H7 (cell line): ENCODE results near the gene FBLN5. TPM values are rescaled to one million over a fixed set of nuclear protein-coding genes. Genes with fewer than 3 reads are reported as not detected.

Experiments used
- DNase-seq: peaks from one replicate; pipeline ENCODE4 v3.0.0; 2012
- H3K27me3 ChIP-seq: 2 replicates; pipeline ENCODE4 v1.6.0; 2011; ENCODE audit warnings: mild to moderate bottlenecking, low read length; ENCODE audit not compliant: control insufficient read depth, insufficient read depth
- H3K36me3 ChIP-seq: replicated peaks from 2 replicates; pipeline ENCODE4 v1.5.1; 2011; ENCODE audit warnings: low read length; ENCODE audit not compliant: control insufficient read depth, insufficient read depth
- H3K4me3 ChIP-seq: 2 replicates; pipeline ENCODE4 v1.5.1; 2011; ENCODE audit warnings: low read depth, mild to moderate bottlenecking, control low read depth, low read length, moderate library complexity; ENCODE audit not compliant: insufficient read depth
- total RNA-seq: library from RNA; depleted of rRNA; stranded (reverse); fragments of >200 nt; shearing (Covaris generic); gene quantifications from 2 replicates; pipeline ENCODE4 v1.2.3, GENCODE V29; 2014

FBLN5 gene
- total RNA-seq, 1 experiment from 2014 or later: 2.3 TPM

GRCh38 chr14:91929700-91930099, 17.8 kb downstream of the FBLN5 start:
- no peak for DNase-seq
- H3K4me3 ChIP-seq: no peak overlapping the region
- H3K27me3 ChIP-seq: no peaks in the 10 kb centered on the region

GRCh38 chr14:91927800-91928199, 19.7 kb downstream of the FBLN5 start:
- DNase-seq: no peak
- H3K4me3 ChIP-seq: no peak overlapping the region
- H3K36me3 ChIP-seq: no peaks in the 10 kb centered on the region
- H3K27me3 ChIP-seq: no peaks in the 10 kb centered on the region

More at GRCh38 chr14:91929700-91930099, 17.8 kb downstream of the FBLN5 start:
- H3K36me3 ChIP-seq: no peaks in the 10 kb centered on the region

DNA sequence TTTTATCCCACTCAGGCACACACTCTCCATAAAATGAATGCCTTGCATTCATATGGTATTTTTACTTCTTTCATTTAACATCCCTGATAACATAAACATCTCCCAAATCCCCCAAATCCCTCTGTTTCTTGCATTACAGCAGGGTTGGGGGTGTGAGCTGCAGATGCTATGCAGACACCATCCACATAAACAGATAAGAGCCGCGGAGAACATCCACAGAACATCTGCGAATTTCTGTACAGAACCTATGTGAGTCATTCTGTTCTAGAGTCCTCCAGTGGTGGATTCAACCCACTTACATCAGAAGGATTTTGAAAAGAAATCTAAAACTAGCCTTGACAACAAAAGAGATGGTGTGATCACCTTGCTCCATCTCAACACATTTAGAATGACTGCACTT, 20.3 kb downstream of the FBLN5 start:
- H3K4me3 ChIP-seq: no peak overlapping the region
- H3K36me3 ChIP-seq: no peaks in the 10 kb centered on the region
- no peak for DNase-seq
- no peaks in the 10 kb centered on the region for H3K27me3 ChIP-seq

GRCh38 chr14:91926131-91926890, 21.2 kb downstream of the FBLN5 start:
- Histone ChIP-seq H3K27me3 (no peaks in the 10 kb centered on the region), H3K36me3 (no peaks in the 10 kb centered on the region), H3K4me3 (no peak overlapping the region)
- no peak for DNase-seq

GRCh38 chr14:91925727-91926121, 21.8 kb downstream of the FBLN5 start:
- Histone ChIP-seq H3K4me3 (no peak overlapping the region), H3K27me3 (no peaks in the 10 kb centered on the region), H3K36me3 (no peaks in the 10 kb centered on the region)
- no peak for DNase-seq

DNA sequence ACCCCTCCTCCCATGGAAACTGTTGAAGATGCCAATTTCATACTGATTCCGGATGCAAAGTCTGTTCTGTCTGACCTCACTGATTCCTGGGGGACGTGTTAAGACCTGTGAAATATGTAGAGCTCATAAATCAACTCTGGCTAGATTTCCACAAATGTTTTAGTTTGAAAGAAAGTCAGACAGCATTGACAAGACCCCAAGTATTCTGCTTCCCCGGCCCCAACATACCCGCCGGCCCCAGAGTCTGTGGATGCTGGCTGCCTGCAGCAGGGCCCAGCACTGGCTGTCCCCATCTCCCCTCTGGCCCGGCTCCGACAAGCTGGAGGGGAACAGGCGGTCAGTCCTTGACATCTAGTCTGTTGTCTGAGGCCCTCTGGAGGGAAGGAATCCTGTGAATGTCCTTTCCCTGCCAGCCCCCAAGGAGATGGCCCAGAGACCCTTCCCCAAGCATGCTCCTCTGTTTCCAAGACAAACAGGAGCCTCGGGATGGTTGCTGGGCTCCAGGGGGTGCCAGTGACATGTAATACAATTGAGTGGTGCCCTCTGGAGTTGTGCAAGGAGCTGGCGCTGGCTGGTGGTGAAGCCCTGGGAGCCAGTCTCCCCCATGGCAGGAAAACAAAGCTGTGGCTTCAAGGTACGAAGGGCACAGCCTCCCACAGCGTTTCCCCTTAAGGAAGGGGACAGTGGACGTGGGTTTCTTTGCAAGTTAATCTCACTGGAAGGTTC, 22.3 kb downstream of the FBLN5 start:
- Histone ChIP-seq H3K4me3 (no peak overlapping the region), H3K36me3 (no peaks in the 10 kb centered on the region), H3K27me3 (no peaks in the 10 kb centered on the region)
- peak; percentile 47 for DNase-seq

DNA sequence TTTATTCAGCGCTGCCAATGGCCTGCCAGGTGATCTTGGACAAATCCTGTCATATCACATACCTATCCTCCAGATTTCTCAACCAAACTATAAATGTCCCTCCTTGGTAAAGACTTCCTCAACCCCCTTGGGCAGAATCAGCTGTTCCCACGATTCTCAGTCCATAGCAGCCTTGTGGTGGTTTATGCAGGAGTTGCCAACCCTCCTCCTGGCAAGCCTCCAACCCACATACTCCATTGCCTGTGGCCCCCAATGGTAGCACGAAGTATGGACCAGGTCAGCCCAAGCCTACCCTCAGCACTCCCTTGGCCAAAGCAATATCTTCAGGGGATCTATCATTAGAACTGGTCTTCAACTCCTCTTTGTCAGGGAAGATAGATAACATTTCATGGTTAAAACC, 27.0 kb downstream of the FBLN5 start:
- no peak for DNase-seq
- Histone ChIP-seq H3K36me3 (no peaks in the 10 kb centered on the region), H3K27me3 (no peaks in the 10 kb centered on the region), H3K4me3 (no peak overlapping the region)

DNA sequence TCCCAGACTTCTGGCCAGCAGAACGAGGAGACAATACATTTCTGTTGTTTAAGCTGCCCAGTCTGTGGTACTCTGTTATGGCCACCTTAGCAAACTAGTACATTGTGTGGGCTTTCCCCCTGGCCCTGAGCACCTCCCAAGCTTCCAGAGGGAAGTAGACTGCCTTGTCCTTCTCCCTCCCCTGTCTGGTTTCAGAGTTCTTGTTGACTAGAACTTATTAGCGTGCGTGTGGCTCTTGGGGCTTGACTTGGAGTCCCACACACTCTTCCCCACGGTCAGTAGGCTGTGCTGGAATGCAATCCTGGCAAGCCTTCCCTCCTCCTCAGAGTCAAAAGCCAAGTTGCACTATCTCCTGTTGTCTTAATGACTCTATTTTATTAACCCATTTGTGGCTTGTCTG, 27.7 kb downstream of the FBLN5 start:
- H3K27me3 ChIP-seq: no peaks in the 10 kb centered on the region
- no peak overlapping the region for H3K4me3 ChIP-seq
- DNase-seq: no peak
- no peaks in the 10 kb centered on the region for H3K36me3 ChIP-seq

- Histone ChIP-seq H3K36me3 (no peaks in the 10 kb centered on the region), H3K4me3 (no peak overlapping the region), H3K27me3 (no peaks in the 10 kb centered on the region)
- no peak for DNase-seq
These were observed 29.2 kb downstream of the FBLN5 start for GRCh38 chr14:91918186-91918883.

GRCh38 chr14:91912035-91912434, 35.5 kb downstream of the FBLN5 start:
- H3K36me3 ChIP-seq: no peaks in the 10 kb centered on the region
- no peak for DNase-seq
- H3K27me3 ChIP-seq: no peaks in the 10 kb centered on the region
- no peak overlapping the region for H3K4me3 ChIP-seq

- Histone ChIP-seq H3K36me3 (no peaks in the 10 kb centered on the region), H3K27me3 (no peaks in the 10 kb centered on the region), H3K4me3 (no peak overlapping the region)
- DNase-seq: peak; percentile 85
These were observed 35.9 kb downstream of the FBLN5 start for GRCh38 chr14:91911474-91912032.

- no peaks in the 10 kb centered on the region for H3K27me3 ChIP-seq
- no peak overlapping the region for H3K4me3 ChIP-seq
- no peaks in the 10 kb centered on the region for H3K36me3 ChIP-seq
- DNase-seq: no peak
These were observed 37.3 kb downstream of the FBLN5 start for GRCh38 chr14:91910196-91910595.

- Histone ChIP-seq H3K36me3 (no peaks in the 10 kb centered on the region), H3K4me3 (no peak overlapping the region), H3K27me3 (no peaks in the 10 kb centered on the region)
- DNase-seq: no peak
These were observed 41.1 kb downstream of the FBLN5 start for GRCh38 chr14:91906374-91906773.

DNA sequence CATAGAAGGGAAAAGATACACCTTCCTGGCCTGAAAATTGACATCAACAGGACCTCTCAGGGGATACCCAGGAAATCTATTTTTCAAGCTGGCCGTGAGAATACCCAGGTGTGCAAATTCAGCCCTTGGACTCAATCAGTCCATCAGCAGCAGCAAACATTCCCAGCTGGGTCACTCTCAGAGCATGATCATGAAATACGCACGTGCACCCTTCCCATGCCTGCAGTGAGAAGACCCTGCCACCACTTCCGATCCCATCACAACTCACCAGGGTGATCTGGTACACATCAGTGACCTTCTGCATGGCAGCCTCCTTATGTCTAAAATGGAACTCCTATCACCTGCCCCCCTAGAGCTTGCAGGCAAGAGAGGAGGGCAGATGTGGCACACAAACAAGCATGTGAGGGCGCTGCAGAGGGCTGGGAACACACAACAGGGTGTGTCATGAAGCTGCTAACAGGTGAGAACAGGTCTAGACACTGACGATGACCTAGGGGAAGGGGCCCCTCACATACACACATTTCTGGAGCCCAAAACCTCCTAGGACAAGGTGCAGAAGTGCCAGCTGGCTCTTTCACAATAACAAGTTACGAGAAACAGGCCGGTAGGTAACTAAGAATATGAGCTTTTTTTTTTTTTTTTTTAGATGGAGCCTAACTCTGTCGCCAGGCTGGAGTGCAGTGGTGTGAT, 42.4 kb downstream of the FBLN5 start:
- H3K36me3 ChIP-seq: no peaks in the 10 kb centered on the region
- DNase-seq: no peak
- no peak overlapping the region for H3K4me3 ChIP-seq
- no peaks in the 10 kb centered on the region for H3K27me3 ChIP-seq
